Neural cell (in vitro differentiated cells): ENCODE measurements around the gene LZTR1.

Experiments used
- CTCF ChIP-seq: fragments of 450-650 bp; IDR thresholded peaks from 2 replicates; pipeline ENCODE4 v1.5.1; 2014; ENCODE audit warnings: antibody characterized with exemption, mild to moderate bottlenecking, moderate library complexity; ENCODE audit not compliant: poor library complexity, severe bottlenecking
- TF ChIP-seq, protein P1 (sequence below): IDR thresholded peaks from 2 replicates; pipeline ENCODE4 v1.6.1; 2012; ENCODE audit warnings: borderline replicate concordance

DNA sequence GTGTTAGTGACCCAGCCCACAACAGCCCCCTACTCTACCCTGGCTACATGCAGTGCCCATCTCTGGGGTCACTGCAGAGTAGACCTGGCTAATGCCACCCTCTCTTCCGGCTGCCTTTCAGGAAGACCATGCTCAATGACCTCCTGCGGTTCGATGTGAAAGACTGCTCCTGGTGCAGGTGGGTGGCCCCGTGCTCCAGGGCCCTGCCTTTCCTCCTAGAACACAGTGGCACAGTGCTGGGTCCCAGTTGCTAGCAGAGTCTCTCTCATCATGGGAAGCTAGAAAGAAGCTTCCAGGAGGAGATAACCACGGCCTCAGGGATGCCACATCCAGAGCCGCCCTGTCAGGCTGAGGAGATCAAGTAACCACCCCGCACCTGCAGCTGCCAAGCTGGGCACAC is 3.6 kb downstream of the LZTR1 start:
- TF ChIP-seq, protein P1, sequence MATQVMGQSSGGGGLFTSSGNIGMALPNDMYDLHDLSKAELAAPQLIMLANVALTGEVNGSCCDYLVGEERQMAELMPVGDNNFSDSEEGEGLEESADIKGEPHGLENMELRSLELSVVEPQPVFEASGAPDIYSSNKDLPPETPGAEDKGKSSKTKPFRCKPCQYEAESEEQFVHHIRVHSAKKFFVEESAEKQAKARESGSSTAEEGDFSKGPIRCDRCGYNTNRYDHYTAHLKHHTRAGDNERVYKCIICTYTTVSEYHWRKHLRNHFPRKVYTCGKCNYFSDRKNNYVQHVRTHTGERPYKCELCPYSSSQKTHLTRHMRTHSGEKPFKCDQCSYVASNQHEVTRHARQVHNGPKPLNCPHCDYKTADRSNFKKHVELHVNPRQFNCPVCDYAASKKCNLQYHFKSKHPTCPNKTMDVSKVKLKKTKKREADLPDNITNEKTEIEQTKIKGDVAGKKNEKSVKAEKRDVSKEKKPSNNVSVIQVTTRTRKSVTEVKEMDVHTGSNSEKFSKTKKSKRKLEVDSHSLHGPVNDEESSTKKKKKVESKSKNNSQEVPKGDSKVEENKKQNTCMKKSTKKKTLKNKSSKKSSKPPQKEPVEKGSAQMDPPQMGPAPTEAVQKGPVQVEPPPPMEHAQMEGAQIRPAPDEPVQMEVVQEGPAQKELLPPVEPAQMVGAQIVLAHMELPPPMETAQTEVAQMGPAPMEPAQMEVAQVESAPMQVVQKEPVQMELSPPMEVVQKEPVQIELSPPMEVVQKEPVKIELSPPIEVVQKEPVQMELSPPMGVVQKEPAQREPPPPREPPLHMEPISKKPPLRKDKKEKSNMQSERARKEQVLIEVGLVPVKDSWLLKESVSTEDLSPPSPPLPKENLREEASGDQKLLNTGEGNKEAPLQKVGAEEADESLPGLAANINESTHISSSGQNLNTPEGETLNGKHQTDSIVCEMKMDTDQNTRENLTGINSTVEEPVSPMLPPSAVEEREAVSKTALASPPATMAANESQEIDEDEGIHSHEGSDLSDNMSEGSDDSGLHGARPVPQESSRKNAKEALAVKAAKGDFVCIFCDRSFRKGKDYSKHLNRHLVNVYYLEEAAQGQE, result no peak
- TF ChIP-seq CTCF, result no peak
